ENCODE measurements around the gene IFITM10.

IFITM10 gene

GRCh38 chr11:1760351-1761109, 10.1 kb upstream of the IFITM10 start:
- FAIRE-seq (no peak), DNase-seq (ENCODE audit: insufficient read length, low spot score) (no peak)
- no peak for TF ChIP-seq CTCF (IDR thresholded peaks at IDR 0.05; ENCODE audit: insufficient read depth, missing control alignments)

- TF ChIP-seq CTCF (IDR thresholded peaks at IDR 0.05; ENCODE audit: insufficient read depth, missing control alignments), result no peak
- no peak for DNase-seq (ENCODE audit: insufficient read length, low spot score)
- no peak for FAIRE-seq
Observed at GRCh38 chr11:1759851-1760220, 9.4 kb upstream of the IFITM10 start.

GRCh38 chr11:1759151-1759850, 8.9 kb upstream of the IFITM10 start:
- no peak for DNase-seq (ENCODE audit: insufficient read length, low spot score)
- no peak for FAIRE-seq
- TF ChIP-seq CTCF (IDR thresholded peaks at IDR 0.05; ENCODE audit: insufficient read depth, missing control alignments), result no peak

GRCh38 chr11:1758611-1759150, 8.3 kb upstream of the IFITM10 start:
- FAIRE-seq, result no peak
- DNase-seq (ENCODE audit: insufficient read length, low spot score), result no peak
- TF ChIP-seq CTCF (IDR thresholded peaks at IDR 0.05; ENCODE audit: insufficient read depth, missing control alignments), result no peak

GRCh38 chr11:1757861-1758610, 7.6 kb upstream of the IFITM10 start:
- TF ChIP-seq CTCF (IDR thresholded peaks at IDR 0.05; ENCODE audit: insufficient read depth, missing control alignments), result no peak
- no peak for FAIRE-seq
- no peak for DNase-seq (ENCODE audit: insufficient read length, low spot score)

GRCh38 chr11:1756791-1757771, 6.7 kb upstream of the IFITM10 start:
- no peak for TF ChIP-seq CTCF (IDR thresholded peaks at IDR 0.05; ENCODE audit: insufficient read depth, missing control alignments)
- no peak for FAIRE-seq

More at GRCh38 chr11:1756791-1757771, 6.7 kb upstream of the IFITM10 start:
- DNase-seq (ENCODE audit: insufficient read length, low spot score), result no peak

Measured in D721Med (cell line).